ENCODE measurements around the gene MMAA.
"Not testable (repeated sequence)": the region's sequence is repeated elsewhere in the genome, so short reads cannot be mapped to it uniquely, and the experiment has no call there.

Gene MMAA

DNA sequence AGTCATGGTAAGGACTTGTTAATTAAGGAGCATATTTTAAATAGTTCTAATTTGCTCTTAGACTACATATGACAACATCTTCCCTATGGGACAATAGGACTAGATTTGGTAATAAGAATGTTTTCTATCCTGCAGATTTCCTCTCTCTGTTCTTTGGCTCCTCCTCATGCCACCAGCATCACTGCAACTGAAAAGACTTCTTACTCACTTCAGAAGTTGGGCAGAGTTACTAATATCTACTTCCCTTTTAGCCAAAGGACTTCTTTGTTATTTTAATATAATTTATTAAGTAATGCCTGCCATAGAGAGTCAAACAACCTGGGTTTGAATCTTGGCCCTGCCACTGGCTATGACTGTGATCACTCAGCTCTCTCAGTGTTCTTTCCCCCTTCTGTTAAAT is 16.4 kb downstream of the MMAA start:
- DNase-seq, result no peak

DNA sequence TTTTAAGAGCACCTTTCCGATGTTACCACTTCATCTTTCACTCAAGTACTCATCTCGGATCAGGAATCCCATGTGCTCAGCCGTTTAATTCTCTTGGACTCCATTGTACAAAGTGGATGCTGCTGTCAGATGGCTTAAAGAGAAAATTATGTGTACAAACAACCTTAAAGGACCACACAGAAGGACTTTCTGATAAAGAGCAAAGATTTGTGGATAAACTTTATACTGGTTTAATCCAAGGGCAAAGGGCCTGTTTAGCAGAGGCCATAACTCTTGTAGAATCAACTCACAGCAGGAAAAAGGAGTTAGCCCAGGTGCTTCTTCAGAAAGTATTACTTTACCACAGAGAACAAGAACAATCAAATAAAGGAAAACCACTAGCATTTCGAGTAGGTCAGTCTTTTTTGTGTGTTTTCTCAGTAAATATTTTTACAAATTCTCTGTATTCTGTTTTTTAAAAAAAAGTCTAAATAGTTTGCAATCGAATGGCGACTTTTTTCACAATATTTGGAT is 20.1 kb downstream of the MMAA start:
- no peak for DNase-seq

DNA sequence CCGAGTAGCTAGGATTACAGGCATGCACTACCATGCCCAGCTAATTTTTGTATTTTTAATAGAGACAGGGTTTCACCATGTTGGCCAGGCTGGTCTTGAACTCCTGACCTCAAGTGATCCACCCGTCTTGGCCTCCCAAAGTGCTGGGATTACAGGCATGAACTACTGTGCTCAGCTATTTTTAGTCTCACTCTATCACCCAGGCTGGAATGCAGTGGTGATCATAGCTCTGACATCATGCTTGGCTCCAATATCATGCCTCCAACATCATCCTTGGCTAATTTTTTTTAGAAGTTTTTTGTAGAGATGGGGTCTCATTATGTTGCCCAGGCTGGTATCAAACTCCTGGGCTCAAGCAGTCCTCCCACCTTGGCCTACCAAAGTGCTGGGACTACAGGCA is 21.1 kb downstream of the MMAA start:
- DNase-seq, result not testable (repeated sequence)

DNA sequence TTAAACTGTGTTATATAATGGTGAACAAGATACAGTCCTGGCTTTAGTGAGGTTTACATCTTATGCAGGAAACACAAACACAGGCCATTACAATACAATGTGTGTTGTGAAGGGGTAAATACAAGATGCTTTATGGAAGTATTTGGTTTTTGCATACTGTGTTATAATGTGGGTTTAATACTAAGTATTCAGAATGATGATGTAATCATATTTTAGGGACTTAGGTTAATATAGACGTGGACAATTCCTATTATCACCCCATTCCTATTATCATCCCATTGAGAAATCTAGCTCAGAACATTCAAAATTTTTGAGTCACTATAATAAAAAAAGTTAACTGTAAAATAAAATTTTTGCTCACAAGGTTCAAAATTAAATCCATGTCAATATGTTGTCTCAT is 24.1 kb downstream of the MMAA start:
- DNase-seq, result no peak

DNA sequence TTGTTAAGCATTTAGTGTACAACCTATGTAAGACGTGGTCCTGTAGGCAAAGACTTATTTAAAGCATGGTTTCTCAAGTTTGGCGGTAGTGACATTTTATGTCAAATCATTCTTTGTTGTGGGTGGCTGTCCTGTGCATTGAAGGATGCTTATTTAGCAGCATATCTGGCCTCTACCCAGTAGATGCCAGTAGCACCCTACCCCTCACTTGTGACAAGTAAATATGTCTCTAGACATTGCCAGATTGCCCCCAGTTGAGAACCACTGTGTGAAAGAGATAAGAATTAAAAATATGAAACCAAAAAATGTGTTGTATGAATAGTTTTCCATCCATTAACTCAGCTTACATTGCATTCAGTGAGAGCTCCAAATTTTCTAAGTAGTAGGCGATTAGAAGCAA is 25.5 kb downstream of the MMAA start:
- no peak for DNase-seq

DNA sequence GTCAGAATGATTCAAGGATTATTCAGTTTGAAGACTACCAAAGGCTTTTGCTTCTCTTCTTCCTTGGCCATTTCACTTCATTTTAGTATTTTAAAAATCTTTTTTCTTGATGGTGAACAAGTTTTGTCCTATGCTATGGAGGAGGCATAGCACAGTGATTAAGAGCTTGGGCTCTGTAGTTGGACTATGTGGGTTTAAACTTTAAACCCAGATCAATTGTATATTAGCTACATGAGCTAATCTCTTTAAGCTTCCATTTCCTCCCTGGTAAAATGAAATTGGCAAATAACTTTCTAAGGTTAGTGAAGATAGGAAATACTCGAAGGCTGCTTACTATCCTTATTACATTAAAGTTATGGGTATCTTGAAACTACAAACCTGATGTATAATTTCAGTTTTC is 37.0 kb downstream of the MMAA start:
- no peak for DNase-seq

DNA sequence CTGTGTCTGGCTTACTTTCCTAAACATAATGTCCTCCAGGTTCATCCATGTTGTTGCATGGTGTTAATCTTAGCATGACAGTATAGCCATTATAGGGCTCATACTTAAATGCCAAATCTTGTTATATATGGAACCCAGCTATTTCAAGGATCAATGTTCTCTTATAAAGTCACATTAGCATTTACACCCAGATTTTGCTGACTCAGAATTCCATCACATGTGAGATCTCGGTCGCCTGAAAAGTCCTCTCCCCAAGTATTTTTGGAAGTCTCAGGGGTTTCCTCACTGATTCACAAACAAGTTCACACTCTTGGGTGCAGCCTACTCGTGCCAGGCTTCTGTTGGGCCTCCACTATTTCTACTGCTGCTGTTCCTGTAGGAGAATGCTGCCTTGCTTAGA is 40.9 kb downstream of the MMAA start:
- DNase-seq, result no peak

DNA sequence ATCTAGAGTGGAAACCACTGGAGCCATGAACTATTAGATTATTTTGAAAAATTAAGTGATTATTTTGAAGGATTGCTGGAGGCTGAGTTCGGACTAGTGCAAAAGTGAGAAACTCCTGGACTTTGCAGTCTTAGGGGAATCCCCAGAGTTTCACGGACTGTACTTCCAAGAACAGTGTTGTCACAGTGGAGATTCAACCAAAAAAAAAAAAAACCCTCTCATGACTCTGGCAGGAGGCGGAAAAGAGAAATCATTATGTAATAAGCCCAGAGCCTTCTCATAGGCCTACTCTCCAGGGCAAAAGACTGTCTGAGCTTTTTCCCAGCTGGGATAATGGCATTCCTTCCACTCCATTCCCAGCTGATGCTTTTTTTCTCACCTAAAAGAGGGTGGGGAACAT is 44.0 kb downstream of the MMAA start:
- no peak for DNase-seq

DNA sequence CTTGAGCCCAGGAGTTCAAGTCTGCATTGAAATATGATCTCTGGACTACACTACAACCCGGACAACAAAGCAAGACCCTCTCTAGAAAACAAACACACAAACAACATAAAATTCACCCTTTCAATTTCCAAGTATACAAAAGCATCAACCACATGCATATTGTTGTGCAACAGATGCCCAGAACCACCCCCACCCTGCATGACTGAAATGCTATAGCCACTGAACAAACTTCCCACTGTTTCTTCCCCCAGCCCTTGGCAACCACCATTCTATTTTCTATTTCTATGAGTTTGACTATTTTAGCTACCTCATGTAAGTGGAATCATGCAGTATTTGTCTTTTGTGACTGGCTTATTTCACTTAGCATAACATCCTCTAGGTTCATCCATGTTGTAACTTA is 46.6 kb downstream of the MMAA start:
- no peak for DNase-seq

DNA sequence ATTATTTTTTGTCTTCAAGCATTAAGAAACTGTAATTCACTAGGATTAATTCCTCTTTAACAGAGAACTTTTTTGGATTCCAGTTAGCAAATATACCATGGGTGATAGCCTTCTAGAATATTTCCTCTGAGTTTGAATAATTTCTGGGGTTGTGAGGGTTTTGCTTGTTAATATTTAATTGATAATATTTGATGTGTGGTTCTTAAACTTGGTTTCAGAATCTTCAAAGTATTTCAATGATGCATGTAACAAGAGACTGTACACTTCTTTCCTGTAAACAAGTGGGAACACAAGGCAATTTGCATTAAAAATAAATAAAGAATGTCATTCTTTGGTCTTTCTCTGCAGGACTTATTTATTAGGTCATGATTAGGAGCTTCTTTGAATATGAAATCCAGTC is 51.2 kb downstream of the MMAA start:
- no peak for DNase-seq

DNA sequence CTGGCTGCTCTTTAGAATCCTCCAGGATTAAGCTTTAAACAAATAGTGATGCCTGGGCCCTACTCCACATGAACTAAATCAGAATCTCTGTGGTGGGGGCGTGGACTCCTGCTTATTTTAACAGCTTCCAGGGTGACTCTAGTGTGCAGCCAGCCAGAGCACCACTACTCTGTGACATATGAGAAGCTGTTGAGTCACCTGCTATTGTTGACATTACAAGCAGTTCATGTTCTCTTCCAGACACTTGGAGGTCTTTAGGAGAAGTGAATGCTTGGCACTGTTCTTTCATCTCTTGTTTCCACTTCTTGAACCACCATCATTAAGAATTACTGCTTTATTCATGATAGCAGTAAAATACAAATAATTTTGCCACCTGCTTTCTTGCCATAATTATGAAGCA is 60.3 kb downstream of the MMAA start:
- DNase-seq, result no peak

DNA sequence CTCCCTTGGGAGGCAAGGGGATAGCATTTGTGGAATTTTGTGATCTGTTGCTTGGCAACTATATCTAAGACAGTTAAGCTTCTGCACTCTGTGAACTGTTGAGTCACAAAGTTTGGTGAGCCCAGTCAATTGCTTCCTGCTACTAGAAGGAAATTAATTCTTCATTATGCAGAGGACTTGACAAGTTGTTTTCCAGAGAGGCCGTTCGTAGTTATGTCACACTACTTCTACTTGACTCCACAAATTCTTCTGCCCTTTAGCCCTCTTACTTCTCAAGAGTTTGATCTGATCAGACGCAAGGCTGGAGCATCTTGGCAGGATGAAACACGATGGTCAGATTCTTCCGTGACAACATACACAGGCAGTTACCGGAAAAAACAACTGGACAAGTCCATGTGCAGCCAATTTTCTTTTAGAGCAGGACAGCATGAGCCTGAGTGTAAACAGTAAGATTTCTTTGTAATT is 60.8 kb downstream of the MMAA start, which contains the start of gene C4orf51:
C4orf51 (plus strand) TSS at position 156 of the 465 bp plus-strand sequence; CDS start at position 214, 58 bp downstream.
- DNase-seq, result no peak

DNA sequence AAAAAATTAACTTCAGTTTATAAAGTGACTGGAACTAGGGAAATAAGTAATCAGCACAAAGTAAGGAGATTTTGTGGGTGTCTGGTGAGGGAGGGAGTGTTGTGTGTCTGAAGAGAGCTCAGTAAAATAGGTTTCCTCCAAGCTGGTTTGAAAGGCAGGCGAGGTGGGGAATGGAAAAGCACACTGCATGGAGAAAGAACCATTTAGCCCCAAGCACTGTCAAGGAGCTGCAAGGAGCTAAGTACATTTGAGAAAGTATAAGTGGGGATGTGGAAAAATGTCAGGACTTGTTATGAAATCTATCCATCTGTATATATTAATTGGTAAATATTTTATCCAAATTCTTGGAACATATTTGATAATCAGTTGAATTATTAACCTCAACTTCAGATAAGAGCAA is 61.7 kb downstream of the MMAA start:
- DNase-seq, result no peak

DNA sequence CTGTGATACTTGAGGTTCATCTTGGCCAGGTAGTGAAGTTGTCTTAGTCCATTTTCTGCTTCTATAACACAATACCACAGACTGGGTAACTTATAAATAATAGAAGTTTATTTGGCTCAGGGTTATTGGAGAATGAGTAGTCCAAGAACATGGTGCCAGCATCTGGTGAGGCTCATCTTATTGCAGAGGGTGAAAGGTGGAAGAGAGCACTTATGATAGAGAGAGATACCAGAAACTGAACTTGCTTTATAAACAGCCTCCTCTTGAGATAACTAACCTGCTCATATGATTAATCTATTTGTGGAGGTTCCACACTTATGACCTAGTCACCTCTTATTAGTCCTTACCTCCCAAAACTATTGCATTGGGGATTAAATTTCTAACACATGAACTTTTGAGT is 62.3 kb downstream of the MMAA start:
- DNase-seq, result no peak

DNA sequence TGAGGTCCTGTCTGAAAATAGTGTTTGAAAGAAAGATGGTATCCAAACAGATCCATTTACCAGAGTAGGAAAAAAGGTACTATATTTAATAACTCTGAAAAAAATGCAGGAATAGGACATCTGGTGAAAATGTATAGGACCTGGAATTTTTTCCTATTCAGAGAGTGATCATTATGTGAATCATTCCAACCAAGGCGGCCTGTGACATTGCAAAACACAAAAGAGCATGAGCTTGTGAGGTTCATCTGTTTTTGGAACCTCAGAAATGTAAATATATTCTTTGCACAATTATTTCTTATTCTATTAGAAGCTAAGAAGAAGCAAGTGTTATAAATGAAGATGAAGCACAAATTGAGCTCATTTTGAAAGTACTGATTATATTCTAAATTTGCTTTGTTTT is 62.8 kb downstream of the MMAA start:
- DNase-seq, result no peak

DNA sequence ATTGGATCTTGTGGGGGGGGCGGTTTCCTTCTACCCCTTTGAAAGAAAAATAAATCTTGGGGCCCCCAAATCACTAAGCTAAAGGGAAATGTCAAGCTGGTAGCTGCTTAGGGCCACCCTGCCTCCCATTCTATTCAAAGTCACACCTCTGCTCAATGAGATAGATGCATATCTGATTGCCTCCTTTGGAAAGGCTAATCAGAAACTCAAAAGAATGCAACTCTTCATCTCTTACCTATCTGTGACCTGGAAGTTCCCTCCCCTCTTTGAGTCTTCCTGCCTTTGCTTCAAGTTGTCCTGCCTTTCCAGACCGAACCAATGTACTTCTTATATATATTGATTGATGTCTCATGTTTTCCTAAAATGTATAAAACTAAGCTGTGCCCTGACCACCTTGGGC is 67.8 kb downstream of the MMAA start:
- DNase-seq, result no peak

DNA sequence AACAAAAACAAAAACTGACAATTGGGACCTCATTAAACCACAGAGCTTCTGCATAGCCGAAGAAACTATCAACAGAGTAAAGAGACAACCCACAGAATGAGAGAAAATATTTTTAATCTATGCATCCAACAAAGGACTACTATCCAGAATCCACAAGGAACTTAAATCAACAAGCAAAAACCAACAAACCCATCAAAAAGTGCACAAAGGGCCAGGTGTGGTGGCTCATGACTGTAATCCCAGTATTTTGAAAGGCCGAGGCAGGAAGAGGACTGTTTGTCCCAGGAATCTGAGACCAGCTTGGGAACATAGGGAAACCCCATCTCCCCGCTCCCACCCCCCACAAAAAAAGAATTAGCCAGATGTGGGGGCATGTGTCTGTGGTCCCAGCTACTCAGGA is 71.4 kb downstream of the MMAA start:
- no peak for DNase-seq

DNA sequence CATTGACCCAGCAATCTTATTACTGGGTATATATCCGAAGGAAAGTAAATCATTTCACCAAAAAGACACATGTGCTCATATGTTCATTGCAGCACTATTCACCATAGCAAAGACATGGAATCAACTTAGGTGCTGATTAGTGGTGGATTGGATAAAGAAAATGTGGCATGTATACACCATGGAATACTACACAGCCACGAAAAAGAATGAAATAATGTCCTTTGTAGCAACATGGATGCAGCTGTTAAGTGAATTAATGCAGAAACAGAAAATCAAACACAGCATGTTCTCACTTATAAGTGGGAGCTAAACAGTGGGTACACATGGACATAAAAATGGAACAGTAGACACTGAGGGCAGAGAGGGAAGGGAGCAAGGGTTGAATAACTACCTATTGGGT is 72.2 kb downstream of the MMAA start:
- DNase-seq, result not testable (repeated sequence)

DNA sequence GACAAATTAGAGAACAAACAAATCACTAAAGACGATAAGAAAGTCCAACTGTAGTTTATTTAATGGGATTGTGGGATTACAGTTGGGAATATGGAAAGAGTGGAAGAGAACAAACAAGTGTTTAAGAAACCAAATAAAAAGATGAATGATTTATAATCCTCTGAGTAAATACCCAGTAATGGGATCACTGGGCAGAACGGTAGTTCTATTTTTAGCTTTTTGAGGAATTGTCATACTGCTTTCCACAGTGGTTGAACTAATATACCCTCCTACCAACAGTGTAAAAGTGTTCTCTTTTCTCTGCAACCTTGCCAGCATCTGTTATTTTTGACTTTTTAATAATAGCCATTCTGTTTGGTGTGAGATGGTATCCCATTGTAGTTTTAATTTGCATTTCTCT is 75.7 kb downstream of the MMAA start:
- no peak for DNase-seq

DNA sequence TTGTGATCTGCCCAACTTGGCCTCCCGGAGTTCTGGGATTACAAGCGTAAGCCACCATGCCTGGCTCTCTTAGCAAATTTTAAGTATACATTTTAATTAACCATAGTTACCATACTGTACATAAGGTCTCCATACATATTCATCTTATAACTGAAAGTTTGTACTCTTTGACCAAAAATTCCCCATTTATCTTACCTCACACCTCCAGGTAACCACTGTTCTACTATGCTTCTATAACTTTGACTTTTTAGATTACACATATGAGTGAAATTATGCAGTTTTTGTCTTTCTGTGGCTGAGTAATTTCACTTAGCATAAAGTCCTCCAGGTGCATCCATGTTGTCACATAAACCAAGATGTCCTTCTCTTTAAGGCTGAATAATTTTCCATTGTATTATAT is 78.1 kb downstream of the MMAA start:
- no peak for DNase-seq

DNA sequence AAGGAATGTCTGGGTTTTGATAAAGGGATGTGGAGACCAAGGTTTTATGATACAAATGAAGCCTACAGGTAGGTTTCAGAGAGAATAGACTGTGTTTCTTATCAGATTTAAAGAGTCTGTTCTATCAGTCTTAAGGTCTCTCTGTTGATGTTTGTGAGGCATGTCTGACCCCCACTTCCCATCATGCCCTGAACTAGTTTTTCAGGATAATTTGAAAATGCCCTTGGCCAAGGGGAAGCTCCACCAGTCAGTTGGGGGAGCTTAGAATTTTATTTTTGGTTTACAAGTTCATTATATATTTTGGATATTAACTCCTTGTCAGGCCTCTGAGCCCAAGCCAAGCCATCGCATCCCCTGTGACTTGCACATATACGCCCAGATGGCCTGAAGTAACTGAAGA is 79.3 kb downstream of the MMAA start:
- no peak for DNase-seq

DNA sequence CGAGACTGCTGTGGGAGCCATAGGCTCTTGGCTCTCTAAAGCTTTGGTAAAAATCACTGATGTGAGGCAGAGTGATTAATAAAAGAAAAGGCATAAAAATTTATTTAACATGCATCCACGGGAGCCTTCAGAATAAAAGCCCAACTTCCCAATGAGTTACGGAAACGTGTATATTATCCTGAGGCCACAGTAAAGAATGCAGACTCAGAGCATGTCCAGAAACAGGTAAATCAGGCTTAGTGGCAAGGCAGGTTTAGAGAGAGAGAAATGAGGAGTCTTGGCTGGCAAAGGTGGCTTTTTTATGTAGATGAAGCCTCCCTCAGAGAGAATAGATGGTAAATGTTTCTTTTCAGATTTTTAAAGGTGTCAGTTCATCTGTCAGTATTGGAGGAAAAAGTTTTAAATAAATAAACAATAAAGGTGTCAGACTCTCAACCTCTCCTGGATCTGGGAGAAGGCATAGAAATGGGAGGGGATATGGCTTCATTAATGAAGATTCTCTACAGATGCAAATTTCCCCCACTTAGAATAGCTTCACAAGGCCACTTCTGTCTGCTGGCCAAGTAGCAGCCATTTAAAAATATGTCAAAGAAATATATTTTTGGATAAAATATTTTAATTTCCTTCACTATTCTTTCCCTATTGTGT is 84.8 kb downstream of the MMAA start:
- no peak for DNase-seq

DNA sequence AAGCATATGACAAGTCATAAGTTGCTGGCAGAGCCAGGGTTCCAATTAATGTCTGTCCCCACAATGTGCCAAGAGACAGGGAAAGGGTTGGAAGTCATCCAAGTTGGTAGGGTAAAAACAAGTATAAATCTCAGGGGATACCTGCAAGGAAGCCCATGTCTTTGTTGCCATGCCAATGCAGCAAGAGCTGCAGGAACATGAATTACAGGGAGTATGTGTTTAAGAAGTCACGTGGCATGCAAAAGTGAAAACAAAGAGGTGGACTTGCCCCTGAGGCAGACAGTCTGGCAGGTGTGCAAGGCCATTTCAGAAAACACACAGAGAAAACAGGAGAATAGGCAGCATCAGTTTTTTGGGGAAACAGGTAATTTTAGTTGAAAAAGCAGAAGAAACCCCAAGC is 90.2 kb downstream of the MMAA start:
- DNase-seq, result no peak
